Endodermal cell (in vitro differentiated cells): ENCODE results near the gene DLX2. TPM values are rescaled to one million over a fixed set of nuclear protein-coding genes. Genes with fewer than 3 reads are reported as not detected.

Experiments used
- DNase-seq: peaks from one replicate; pipeline ENCODE4 v3.0.0-alpha.2; 2017
- H3K27ac ChIP-seq: 2 replicates; pipeline ENCODE4 v1.5.1; 2013; ENCODE audit warnings: mild to moderate bottlenecking, low read depth, low read length, moderate library complexity
- H3K27me3 ChIP-seq: 2 replicates; pipeline ENCODE4 v1.6.1; 2013; ENCODE audit warnings: mild to moderate bottlenecking, low read length, moderate library complexity; ENCODE audit not compliant: insufficient read depth, control insufficient read depth, poor library complexity, severe bottlenecking
- H3K36me3 ChIP-seq: 2 replicates; pipeline ENCODE4 v1.7.0; 2013; ENCODE audit warnings: mild to moderate bottlenecking, low read length, moderate library complexity; ENCODE audit not compliant: control insufficient read depth, insufficient read depth
- H3K4me1 ChIP-seq: one replicate; pipeline ENCODE4 v1.7.0; 2013; ENCODE audit warnings: low read length; ENCODE audit not compliant: control insufficient read depth, insufficient read depth
- H3K4me3 ChIP-seq: 2 replicates; pipeline ENCODE4 v1.5.1; 2013; ENCODE audit warnings: mild to moderate bottlenecking, low read length, moderate library complexity
- H3K9ac ChIP-seq: 2 replicates; pipeline ENCODE4 v1.6.1; 2013; ENCODE audit warnings: mild to moderate bottlenecking, low read length, moderate library complexity; ENCODE audit not compliant: poor library complexity, severe bottlenecking; ENCODE audit errors: extremely low read depth
- H3K9me3 ChIP-seq: 2 replicates; pipeline ENCODE4 v1.6.1; 2013; ENCODE audit warnings: mild to moderate bottlenecking, low read length, moderate library complexity; ENCODE audit not compliant: control insufficient read depth
- H3K27ac Mint-ChIP-seq: 2 replicates; pipeline ENCODE4 v1.8.0; 2020; ENCODE audit warnings: mixed read lengths
- H3K27me3 Mint-ChIP-seq: 2 replicates; pipeline ENCODE4 v1.8.0; 2021; ENCODE audit warnings: mild to moderate bottlenecking, mixed read lengths; ENCODE audit not compliant: insufficient read depth
- H3K36me3 Mint-ChIP-seq: 2 replicates; pipeline ENCODE4 v1.8.0; 2020; ENCODE audit warnings: low read depth, mixed read lengths
- H3K4me1 Mint-ChIP-seq: 2 replicates; pipeline ENCODE4 v1.8.0; 2020; ENCODE audit warnings: mixed read lengths
- H3K4me3 Mint-ChIP-seq: 2 replicates; pipeline ENCODE4 v1.8.0; 2020; ENCODE audit warnings: mild to moderate bottlenecking, moderate library complexity, mixed read lengths
- H3K9me3 Mint-ChIP-seq: 2 replicates; pipeline ENCODE4 v1.8.0; 2020; ENCODE audit warnings: mild to moderate bottlenecking, mixed read lengths
- CTCF ChIP-seq: fragments of 200-600 bp; sonication (generic); conservative IDR thresholded peaks from 2 replicates; pipeline ENCODE4 v1.5.0; 2021; ENCODE audit warnings: antibody characterized with exemption, mild to moderate bottlenecking
- WGBS, 2 experiments: methylation state at CpG; one replicate each; pipeline versions ENCODE4 v1.1.5 to v1.1.7; 2013; ENCODE audit warnings: missing lambda C conversion rate in 2 of 2, mixed read lengths in 1 of 2; ENCODE audit not compliant: insufficient coverage in 1 of 2, insufficient read length in 1 of 2; 5-methylcytosine and 5-hydroxymethylcytosine counted together
- total RNA-seq, 2 donors: library from RNA; stranded (reverse); fragmentation: NEBNext Ultra II Directional in 1 of 2; extraction: Animal tissue kit (Norgen Biotek cat#: 25700) in 1 of 2; gene quantifications; 2 replicates in 1 of 2; 3 replicates in 1 of 2; pipeline ENCODE4 v1.2.1, GENCODE V29; 2021

The DLX2 gene
- total RNA-seq, 2 donors from 2014 or later: 0.13 TPM; not detected in 1

- WGBS, 2 experiments: 75 to 83% methylated on average over 2 to 3 of the region's 4 CpGs
- no peak for DNase-seq
- no peak overlapping the region for H3K4me3 Mint-ChIP-seq
These were observed 50.4 kb downstream of the DLX2 start for GRCh38 chr2:172052000-172052983.

DNA sequence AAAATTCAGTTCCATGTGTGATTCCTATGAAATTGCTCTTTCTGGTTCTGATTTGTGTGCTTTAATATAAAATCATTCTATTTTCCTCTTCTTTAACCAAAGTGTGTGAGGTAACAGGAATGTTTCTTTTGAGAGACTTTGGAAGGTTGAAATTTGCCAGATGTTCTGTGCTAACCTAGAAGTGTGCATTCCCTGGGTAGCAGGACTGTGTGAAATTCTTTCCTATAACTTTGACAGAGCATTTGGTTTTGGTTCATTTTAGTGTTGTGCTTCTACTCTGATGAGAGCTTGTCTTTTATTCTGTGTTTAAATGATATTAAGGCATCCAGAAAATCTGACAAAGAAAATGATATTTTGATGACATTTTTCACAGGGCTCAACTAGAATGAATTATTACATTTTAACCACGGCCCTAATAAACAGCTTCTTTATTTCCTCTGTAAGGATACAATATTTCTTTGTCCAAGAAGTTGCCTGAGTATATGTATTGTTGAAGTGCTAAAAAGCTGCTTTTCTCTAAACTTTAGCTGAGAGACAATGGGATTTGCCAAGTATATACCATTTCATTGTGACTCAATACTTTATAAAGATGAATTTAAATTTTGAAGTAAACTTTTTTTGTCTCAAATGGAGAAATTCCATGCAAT lies 52.1 kb downstream of the DLX2 start:
- Histone ChIP-seq H3K4me3 (no peak overlapping the region), H3K27me3 (no peaks in the 10 kb centered on the region), H3K9ac (no peak overlapping the region), H3K4me1 (no peaks in the 10 kb centered on the region), H3K36me3 (no peaks in the 10 kb centered on the region), H3K9me3 (no peaks in the 10 kb centered on the region), H3K27ac (no peak overlapping the region)
- no peak for TF ChIP-seq CTCF
- Mint-ChIP-seq H3K4me3 (no peak overlapping the region), H3K9me3 (no peaks in the 10 kb centered on the region), H3K27me3 (no peaks in the 10 kb centered on the region), H3K36me3 (no peaks in the 10 kb centered on the region), H3K27ac (no peak overlapping the region), H3K4me1 (peaks cover 2% of the 10 kb centered on the region)
- DNase-seq: no peak
- 100% methylated on average over 1 of the region's 1 CpG; no CpG with 5 or more reads in 1 of the 2 experiments for WGBS, 2 experiments

More at GRCh38 chr2:172052000-172052983, 50.4 kb downstream of the DLX2 start:
- Mint-ChIP-seq H3K4me1 (peaks cover 1% of the 10 kb centered on the region), H3K27me3 (no peaks in the 10 kb centered on the region), H3K9me3 (no peaks in the 10 kb centered on the region), H3K27ac (no peak overlapping the region), H3K36me3 (no peaks in the 10 kb centered on the region)
- no peaks in the 10 kb centered on the region for H3K27me3 ChIP-seq
- no peak overlapping the region for H3K9ac ChIP-seq
- no peak for TF ChIP-seq CTCF
- H3K9me3 ChIP-seq: no peaks in the 10 kb centered on the region
- no peaks in the 10 kb centered on the region for H3K36me3 ChIP-seq
- no peaks in the 10 kb centered on the region for H3K4me1 ChIP-seq
- H3K4me3 ChIP-seq: no peak overlapping the region
- peak overlapping the region; percentile 52 for H3K27ac ChIP-seq

GRCh38 chr2:172049567-172050120 lies 53.1 kb downstream of the DLX2 start:
- Mint-ChIP-seq H3K9me3 (no peaks in the 10 kb centered on the region), H3K4me1 (peaks cover 2% of the 10 kb centered on the region), H3K27ac (no peak overlapping the region), H3K27me3 (no peaks in the 10 kb centered on the region), H3K36me3 (no peaks in the 10 kb centered on the region), H3K4me3 (no peak overlapping the region)
- no peaks in the 10 kb centered on the region for H3K27me3 ChIP-seq
- no peak for DNase-seq
- WGBS, 2 experiments: 80 to 100% methylated on average over 1 to 2 of the region's 2 CpGs
- no peak overlapping the region for H3K27ac ChIP-seq
- H3K4me3 ChIP-seq: no peak overlapping the region
- no peak overlapping the region for H3K9ac ChIP-seq
- no peaks in the 10 kb centered on the region for H3K4me1 ChIP-seq
- no peaks in the 10 kb centered on the region for H3K9me3 ChIP-seq
- no peak for TF ChIP-seq CTCF
- H3K36me3 ChIP-seq: no peaks in the 10 kb centered on the region

Other genes starting within 250 kb of the DLX2 start
- 1 to 10 TPM in 1 of 2 donors, under 1 TPM in 1; 0.55 to 3.1 TPM for gene SLC25A12, start 208.7 kb downstream of the DLX2 start, total RNA-seq
- gene HAT1, start 180.4 kb downstream of the DLX2 start, total RNA-seq: 10 to 100 TPM; 58.1 to 74.6 TPM
- gene METAP1D, start 102.9 kb downstream of the DLX2 start, total RNA-seq: 1 to 10 TPM; 6.0 to 6.5 TPM
- not detected for gene DLX1, start 17.4 kb downstream of the DLX2 start, total RNA-seq